ENCODE results near the gene ACTR1B.
"Not testable (repeated sequence)": the region's sequence is repeated elsewhere in the genome, so short reads cannot be mapped to it uniquely, and the experiment has no call there.

ACTR1B gene

GRCh38 chr2:97644023-97644717, 19.7 kb downstream of the ACTR1B start:
- TF ChIP-seq ZFX (IDR thresholded peaks at IDR 0.05; ENCODE audit: borderline replicate concordance), result no peak
- TF ChIP-seq, protein P1, sequence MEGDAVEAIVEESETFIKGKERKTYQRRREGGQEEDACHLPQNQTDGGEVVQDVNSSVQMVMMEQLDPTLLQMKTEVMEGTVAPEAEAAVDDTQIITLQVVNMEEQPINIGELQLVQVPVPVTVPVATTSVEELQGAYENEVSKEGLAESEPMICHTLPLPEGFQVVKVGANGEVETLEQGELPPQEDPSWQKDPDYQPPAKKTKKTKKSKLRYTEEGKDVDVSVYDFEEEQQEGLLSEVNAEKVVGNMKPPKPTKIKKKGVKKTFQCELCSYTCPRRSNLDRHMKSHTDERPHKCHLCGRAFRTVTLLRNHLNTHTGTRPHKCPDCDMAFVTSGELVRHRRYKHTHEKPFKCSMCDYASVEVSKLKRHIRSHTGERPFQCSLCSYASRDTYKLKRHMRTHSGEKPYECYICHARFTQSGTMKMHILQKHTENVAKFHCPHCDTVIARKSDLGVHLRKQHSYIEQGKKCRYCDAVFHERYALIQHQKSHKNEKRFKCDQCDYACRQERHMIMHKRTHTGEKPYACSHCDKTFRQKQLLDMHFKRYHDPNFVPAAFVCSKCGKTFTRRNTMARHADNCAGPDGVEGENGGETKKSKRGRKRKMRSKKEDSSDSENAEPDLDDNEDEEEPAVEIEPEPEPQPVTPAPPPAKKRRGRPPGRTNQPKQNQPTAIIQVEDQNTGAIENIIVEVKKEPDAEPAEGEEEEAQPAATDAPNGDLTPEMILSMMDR (IDR thresholded peaks at IDR 0.05), result no peak
- no peak overlapping the region for H3K27ac ChIP-seq

- H3K27ac ChIP-seq, result not testable (repeated sequence)
These were observed 37.8 kb downstream of the ACTR1B start for GRCh38 chr2:97626049-97626430.

DNA sequence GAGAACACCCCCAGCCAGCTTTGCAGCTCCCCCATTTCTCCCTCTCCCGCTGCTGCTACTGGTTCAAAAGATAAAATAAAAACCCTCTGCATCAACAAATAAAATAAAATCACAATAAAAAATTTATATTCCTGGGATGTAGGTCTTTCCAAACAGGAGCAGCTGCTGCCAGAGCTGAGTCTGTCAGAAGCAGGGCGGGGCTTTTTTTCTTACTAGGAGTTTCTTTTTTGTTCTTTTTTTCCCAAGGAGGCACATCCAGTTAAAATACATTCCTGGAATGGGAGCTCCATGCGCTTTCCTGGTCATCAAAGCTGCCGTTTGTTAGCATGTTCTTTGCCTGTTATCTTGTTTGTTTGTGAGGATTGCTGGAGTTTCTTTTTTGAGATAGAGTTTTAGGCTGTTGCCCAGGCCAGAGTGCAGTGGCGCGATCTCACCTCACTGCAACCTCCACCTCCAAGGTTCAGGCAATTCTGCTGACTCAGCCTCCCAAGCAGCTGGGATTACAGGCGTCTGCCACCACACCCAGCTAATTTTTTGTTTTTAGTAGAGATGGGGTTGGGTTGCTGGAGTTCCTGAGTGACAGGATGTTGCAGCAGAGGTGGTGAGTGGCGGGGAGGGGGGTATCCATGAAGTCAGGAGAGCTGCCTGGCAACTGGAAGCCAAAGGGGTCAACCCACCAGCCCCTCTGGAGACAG, 38.3 kb downstream of the ACTR1B start:
- H3K27ac ChIP-seq, result not testable (repeated sequence)

- H3K27ac ChIP-seq, result not testable (repeated sequence)
These were observed 40.9 kb downstream of the ACTR1B start for GRCh38 chr2:97622976-97623375.

DNA sequence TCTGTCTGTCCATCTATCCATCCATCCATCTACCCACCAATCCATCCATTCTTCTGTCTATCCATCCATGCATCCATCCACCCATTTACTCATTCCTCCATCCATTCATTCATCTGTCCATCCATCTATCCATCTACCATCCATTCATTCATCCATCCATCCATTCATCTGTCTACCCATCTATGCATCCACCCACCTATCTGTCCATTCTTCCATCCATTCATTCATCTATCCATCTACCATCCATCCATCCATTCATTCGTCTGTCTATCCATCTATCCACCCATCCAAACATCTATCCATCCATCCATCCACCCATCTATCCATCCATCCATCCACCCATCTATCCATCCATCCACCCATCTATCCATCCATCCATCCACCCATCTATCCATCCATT, 43.4 kb downstream of the ACTR1B start:
- not testable (repeated sequence) for H3K27ac ChIP-seq

DNA sequence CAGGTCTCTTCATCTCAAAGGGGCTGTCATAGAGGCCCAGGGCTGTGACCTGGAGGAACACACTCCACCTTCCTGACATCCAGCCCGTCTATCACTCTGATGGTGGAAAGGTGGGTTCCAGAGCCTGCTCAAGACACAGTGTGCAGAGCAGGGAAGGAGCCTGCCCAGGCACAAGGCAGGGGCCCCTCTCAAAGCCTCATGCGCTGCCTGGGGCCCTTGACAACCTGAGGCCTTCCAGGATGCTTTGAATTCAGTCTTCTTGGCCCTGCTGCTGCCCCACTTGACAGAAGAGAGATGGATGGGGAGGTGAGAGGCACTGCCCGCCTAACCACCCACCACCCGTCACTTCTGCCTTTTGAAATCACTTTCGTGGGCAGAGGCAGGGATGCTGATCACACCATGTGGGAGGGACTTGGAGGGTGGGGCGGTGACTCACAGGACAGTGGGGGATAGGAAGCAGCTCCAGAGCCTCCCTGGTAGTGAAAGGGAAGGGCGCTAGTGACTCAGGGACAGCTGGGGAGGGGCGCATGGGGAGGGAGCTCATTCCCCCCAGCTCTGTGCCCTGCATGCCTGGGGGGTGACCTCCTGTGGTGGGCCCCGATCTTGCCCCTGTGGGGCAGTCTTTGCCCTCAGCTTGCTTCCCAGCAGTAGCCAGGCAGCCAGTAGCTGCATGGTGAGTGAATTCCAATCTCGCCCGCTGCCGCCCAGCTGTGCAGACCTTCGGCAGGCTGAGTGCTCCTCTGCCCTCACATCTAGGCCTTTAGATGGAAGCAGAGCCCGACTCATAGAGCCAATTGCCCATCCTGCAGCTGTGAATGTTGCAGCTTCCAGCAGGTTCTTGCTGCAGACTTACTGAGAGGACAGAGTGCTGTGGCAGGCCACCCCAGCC, 44.7 kb downstream of the ACTR1B start:
- not testable (repeated sequence) for H3K27ac ChIP-seq

DNA sequence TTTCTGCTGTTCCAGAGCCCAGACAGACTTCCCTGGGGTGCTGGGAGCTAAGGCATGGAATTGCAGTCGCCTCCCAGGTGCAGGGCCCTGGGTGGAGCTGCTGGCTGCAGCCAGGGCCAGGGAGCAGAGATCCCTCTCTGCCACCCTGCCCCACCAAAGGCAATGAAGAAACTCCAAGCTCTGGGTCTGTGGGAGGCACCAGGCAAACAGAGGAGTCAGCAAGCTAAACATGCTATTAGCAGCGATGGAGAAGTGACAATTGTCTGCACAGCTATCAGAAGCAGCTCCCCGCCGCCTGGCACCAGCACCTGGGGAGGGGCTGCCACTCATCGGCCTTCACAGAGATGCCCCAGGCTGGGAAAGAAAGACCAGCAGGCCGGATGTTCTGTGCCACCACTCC, 45.9 kb downstream of the ACTR1B start:
- TF ChIP-seq, protein P1 (IDR thresholded peaks at IDR 0.05), result no peak
- TF ChIP-seq ZFX (IDR thresholded peaks at IDR 0.05; ENCODE audit: borderline replicate concordance), result no peak
- no peak overlapping the region for H3K27ac ChIP-seq

- not testable (repeated sequence) for H3K27ac ChIP-seq
These were observed 48.1 kb downstream of the ACTR1B start for GRCh38 chr2:97615746-97616145.

DNA sequence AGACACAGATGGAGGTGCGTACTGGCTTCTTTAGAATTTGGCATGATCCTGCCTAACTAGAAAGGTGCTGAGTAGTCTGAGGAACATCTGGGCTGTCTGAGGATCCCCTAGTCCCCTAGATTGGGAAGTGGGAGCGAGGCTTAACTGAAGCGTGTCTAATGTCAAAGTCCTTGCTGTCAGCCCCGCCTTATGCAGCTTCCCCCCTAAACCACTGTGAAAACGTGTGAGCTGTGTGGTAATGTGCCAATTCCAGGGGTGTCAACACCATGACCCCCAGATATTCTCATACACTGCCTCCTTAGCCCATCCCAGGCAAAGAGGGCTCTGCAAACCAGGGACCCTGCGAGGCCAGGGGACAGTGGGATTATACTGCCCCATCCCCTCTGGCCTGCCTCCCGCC, 51.9 kb downstream of the ACTR1B start:
- not testable (repeated sequence) for H3K27ac ChIP-seq

- H3K27ac ChIP-seq, result not testable (repeated sequence)
These were observed 55.1 kb downstream of the ACTR1B start for GRCh38 chr2:97608745-97609144.

All from 22Rv1 (cell line).